ELF-1 (cell line): Measurements from ENCODE around the gene CEP89.
"Not testable (repeated sequence)": the region's sequence is repeated elsewhere in the genome, so short reads cannot be mapped to it uniquely, and the experiment has no call there.

Experiments used
- DNase-seq: peaks from one replicate; pipeline ENCODE4 v3.0.0-alpha.2; 2016; ENCODE audit warnings: low read depth, low spot score

The CEP89 gene

DNA sequence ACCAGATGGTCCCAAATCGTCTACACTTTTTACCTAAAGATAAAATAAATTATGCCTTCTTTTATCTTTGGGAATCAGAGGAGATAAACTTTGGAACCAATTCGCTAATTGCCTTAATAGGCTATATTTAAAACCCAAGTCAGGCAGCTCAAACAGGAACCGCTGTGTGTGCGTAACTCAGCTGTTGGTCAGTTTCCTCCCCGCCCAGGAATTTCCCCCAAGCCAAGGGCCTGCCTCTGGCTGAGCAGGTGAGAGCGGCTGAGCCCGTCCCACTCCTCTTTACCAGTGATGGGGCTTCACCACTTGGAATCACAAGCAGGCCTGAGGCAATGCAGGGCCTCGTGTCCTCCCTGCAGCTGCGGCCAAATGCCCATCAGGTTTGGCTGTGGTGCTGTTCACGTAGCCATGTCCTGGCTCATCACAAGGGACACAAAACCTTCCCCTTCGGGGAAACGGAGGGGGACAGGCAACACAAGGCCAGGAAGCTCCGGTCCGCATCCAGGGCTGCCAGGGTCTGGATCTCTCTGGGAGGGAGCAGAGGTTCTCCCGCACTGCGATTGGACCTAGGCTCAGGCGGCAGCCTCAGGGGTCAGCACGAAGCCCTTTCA lies 101.7 kb downstream of the CEP89 start:
- DNase-seq, result peak; percentile 90

- DNase-seq, result no peak
These were observed 102.3 kb downstream of the CEP89 start, which contains the start of gene SLC7A9 for GRCh38 chr19:32869369-32869965. SLC7A9 (minus strand) TSS chr19:32869767; CDS start chr19:32868534, 1,233 bp downstream.

DNA sequence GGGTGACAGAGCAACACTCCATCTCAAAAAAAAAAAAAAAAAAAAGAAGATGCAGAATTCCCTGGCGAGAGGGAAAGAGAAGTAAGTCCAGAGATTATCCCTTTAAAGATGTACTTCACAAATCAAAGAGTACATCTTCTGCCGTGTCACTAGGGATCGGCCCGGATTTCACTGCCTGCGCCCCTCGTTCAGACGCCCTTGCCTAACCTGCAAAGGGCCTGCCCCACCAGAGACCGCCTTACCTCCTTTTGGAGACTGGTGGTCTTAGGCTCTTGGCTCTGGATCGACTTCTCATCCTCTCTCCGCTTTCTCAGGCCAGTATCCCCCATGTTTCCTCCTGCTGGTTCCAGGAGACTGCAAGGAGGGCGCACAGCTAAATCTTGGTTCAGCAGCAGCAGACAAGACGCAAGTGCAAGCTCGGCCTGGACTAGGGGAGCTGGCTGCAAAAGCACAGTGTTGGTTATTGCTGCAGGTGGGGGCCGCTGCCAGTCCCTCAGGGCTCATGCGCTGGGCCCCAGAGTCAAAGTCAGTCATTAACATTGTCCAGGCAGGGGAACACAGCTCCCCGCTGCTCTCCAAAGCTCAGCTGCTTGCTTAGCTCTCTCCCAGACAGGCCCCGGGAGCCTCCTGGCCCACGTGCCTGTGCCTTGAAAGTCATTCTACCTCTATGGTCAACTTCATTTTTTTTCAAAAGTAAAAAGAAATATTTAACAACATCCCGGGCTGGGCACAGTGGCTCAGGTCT lies 103.4 kb downstream of the CEP89 start:
- DNase-seq, result no peak

DNA sequence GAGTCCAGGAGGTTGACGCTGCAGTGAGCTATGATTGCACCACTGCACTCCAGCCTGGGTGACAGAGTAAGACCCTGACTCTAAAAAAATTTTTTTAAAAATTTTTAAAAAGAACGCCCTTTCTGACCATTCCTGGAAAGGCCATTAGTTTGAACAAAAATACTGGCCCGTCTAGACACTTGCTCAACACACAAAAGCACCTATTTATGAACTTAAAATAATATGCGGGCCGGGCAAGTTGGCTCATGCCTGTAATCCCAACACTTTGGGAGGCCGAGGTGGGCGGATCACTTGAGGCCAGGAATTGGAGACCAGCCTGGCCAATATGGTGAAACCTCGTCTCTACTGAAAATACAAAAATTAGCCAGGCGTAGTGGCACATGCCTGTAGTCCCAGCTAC lies 104.3 kb downstream of the CEP89 start:
- DNase-seq, result not testable (repeated sequence)

DNA sequence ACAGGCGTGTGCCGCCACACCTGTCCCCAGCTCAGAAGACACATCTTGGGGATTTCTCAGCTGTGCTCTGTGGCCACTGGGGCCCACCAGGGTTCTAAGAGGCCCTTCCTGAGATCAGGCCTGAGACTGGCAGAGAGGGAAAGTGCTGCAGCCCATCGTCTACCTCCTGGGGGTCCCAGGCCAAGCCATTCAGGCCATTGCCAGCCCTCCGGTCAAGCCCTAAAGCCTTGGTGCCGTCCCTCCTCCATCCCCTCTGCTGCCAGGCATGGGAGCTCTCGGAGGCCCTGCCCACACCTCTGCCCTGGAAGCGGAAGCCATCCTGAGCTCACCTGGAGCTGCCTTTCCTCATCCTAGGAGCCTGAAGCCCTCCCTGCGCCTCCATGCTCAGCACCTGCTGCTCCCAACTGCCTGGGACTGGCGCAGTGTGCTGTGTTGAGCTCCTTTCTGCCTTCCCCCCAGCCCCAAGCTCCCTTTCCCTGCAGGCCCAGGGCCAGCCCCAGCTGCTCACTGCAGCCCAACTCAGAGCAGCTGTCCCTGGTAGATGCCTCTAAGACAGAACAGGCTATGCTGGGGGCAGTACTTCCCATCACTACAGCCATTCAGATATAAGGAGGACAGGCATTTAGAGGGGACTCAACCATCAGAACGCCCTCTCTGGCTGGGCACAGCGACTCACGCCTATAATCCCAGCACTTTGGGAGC lies 105.0 kb downstream of the CEP89 start:
- peak; percentile 59 for DNase-seq

- no peak for DNase-seq
These were observed 105.7 kb downstream of the CEP89 start for GRCh38 chr19:32866061-32866460.

DNA sequence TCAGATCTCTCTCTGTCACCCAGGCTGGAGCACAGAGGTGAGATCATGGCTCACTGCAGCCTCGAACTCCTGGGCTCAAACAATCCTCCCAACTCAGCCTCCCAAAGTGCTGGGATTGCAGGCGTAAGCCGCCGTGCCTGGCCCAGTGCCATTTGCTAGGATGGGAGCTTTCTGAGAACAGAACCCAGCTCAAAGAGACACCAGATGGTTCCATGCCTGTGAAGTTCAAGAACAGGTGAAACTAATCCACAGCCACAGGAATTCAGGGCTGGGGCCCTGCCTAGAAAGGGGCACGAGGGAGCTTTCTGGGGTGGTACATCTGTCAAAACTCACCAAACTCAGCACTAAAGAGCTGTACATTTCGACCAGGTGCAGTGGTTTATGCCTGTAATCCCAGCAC lies 106.4 kb downstream of the CEP89 start:
- DNase-seq, result no peak

DNA sequence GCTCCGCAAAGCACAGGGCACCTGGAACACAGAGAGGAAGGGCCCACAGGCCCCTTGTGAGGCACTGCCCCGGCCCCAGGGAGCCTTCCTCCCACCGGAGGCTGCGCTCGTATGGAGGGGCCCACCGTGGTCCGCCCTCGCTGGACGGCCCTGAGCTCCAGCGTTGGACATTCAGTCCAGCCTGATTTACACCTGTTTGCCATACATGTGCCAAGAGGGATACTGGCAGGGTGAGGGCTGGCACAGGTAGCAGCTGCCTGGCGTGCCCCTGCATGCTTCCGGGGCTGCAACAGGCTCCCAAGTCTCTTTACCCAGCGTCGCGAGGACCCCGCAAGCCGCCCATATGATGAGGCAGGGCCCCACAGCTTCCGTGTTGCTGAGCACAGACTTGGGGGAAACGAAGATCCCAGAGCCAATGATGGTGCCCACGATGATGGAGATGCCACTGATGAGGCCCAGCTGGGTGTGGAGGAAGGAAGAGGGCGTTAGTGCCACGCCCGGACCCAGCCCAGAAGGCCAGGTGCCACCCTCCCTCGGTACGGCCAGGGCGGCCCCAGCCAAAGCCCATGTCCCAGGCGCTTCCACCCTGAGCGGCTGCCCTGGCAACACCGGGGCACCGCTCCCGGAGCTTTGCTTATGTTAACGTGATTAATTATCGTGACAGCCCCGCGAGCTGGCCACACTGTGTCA lies 107.3 kb downstream of the CEP89 start:
- no peak for DNase-seq

GRCh38 chr19:32863841-32864240 lies 107.9 kb downstream of the CEP89 start:
- DNase-seq, result no peak

GRCh38 chr19:32863301-32863700 lies 108.5 kb downstream of the CEP89 start:
- no peak for DNase-seq

DNA sequence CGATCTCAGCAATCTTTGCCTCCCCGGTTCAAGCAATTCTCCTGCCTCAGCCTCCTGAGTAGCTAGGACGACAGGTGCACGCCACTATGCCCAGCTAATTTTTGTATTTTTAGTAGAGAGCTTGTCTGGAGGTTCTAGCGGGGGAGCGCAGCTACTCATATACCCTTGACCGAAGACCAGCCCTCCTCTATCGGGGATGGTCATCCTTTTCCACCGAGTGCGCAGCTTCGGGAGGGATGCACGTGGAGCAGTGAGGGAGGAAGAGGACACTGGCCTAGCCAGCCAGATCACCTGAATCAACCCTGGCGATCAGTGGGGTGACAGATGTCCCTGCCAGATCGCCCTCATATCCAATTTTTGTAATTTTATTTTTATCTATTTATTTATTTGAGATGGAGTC lies 109.0 kb downstream of the CEP89 start:
- DNase-seq, result no peak

DNA sequence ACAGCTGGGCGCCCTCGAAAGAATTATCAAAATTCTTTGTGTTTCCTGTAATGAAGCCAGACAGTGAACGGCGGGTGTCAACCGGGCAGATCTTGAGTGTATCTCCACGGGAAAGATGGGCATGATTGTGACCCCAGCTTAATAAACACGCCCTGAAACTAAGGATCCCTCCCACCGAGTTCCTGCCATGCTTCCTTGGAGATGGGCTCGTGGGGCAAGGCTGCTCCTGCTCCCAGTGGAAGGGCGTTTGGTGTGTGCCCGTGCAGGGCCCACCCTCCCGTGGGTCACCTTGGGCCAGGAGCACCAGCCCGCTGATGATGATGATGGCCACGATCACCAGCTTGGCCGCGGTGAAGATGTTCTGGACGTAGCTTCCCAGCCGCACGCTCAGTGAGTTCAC lies 109.6 kb downstream of the CEP89 start:
- no peak for DNase-seq

DNA sequence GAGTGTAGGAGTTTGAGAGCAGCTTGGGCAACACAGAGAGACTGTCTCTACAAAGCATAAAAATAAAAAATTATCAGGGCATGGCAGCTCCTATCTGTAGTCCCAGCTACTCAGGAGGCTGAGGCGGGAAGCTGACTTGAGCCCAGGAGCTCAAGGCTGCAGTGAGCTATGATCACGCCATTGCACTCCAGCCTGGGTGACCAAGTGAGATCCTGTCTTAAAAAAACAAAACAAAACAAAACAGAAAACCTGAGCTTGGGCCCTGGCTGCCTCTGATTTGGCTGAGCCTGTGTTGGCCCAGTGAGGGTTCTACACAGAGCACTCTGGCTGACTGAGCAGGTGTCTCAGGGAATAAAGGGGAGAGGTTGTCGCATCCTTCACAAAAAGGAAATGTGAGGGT lies 110.2 kb downstream of the CEP89 start:
- no peak for DNase-seq

- no peak for DNase-seq
These were observed 112.2 kb downstream of the CEP89 start for GRCh38 chr19:32859591-32859990.

- no peak for DNase-seq
These were observed 113.2 kb downstream of the CEP89 start for GRCh38 chr19:32858559-32858958.

- no peak for DNase-seq
These were observed 113.6 kb downstream of the CEP89 start for GRCh38 chr19:32858155-32858554.

DNA sequence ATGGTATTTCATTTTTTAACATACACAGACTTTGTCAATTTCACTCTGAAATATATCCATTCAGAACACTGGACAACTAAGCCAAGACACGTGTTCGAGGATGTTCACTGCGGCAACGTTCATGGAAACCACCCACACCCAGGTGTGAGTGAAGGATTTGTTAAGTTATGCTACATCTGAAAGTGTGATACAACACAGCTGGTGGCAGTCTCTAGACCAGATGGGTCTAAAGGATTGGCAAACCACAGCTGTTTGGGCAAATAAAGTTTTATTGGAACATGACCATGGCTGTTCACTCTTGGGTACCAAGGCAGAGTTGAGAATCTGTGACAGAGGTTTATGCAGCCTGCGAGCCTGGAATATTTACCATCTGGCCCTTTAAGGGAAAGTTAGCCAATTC lies 114.2 kb downstream of the CEP89 start:
- no peak for DNase-seq

DNA sequence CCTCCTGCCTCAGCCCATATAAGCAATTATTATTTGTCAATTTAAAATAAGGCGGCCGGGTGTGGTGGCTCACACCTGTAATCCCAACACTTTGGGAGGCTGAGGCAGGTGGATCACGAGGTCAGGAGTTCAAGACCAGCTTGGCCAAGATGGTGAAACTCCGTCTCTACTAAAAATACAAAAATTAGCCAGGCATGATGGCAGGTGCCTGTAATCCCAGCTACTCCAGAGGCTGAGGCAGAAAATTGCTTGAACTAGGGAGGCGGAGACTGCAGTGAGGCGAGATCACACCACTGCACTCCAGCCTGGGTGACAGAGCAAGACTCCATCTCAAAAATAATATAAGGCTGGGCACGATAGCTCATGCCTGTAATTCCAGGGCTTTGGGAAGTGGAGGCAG lies 114.9 kb downstream of the CEP89 start:
- DNase-seq, result not testable (repeated sequence)

- no peak for DNase-seq
These were observed 119.5 kb downstream of the CEP89 start for GRCh38 chr19:32852216-32852615.

DNA sequence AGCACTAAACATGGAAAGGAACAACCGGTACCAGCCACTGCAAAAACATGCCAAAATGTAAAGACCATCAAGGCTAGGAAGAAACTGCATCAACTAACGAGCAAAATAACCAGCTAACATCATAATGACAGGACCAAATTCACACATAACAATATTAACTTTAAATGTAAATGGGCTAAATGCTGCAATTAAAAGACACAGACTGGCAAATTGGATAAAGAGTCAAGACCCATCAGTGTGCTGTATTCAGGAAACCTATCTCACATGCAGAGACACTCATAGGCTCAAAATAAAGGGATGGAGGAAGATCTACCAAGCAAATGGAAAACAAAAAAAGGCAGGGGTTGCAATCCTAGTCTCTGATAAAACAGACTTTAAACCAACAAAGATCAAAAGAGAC lies 123.7 kb downstream of the CEP89 start:
- not testable (repeated sequence) for DNase-seq

GRCh38 chr19:32843716-32844245 lies 128.0 kb downstream of the CEP89 start:
- no peak for DNase-seq
